WTC11 (cell line): ENCODE results near the gene HSPB6.

ENCODE experiments used
- ATF1 ChIP-seq: sonication (generic); formaldehyde crosslinking; IDR thresholded peaks from 2 replicates; pipeline ENCODE4 v1.8.1; 2023; ENCODE audit warnings: mild to moderate bottlenecking, moderate library complexity, missing genetic modification reagents
- ATF2 ChIP-seq: sonication (generic); formaldehyde crosslinking; IDR thresholded peaks from 2 replicates; pipeline ENCODE4 v1.8.1; 2022; ENCODE audit warnings: low read depth, missing genetic modification reagents, borderline replicate concordance
- CREB1 ChIP-seq: sonication (generic); formaldehyde crosslinking; IDR thresholded peaks from 2 replicates; pipeline ENCODE4 v1.8.0; 2023; ENCODE audit warnings: mild to moderate bottlenecking, missing genetic modification reagents
- ERG ChIP-seq: fragments of 250-450 bp; sonication (Bioruptor Pico); IDR thresholded peaks from 2 replicates; pipeline ENCODE4 v1.8.0; 2021; ENCODE audit warnings: mild to moderate bottlenecking
- KAT7 ChIP-seq: sonication (generic); formaldehyde crosslinking; IDR thresholded peaks from 2 replicates; pipeline ENCODE4 v1.8.1; 2023; ENCODE audit warnings: missing genetic modification reagents, mild to moderate bottlenecking, borderline replicate concordance
- MAX ChIP-seq: sonication (generic); formaldehyde crosslinking; IDR thresholded peaks from 2 replicates; pipeline ENCODE4 v1.8.0; 2022; ENCODE audit warnings: mild to moderate bottlenecking, missing genetic modification reagents
- NR2C2 ChIP-seq: sonication (generic); formaldehyde crosslinking; IDR thresholded peaks from 2 replicates; pipeline ENCODE4 v1.8.0; 2022; ENCODE audit warnings: mild to moderate bottlenecking, missing genetic modification reagents
- TF ChIP-seq, protein P1 (sequence below): fragments of 200-600 bp; IDR thresholded peaks from 2 replicates; pipeline ENCODE4 v1.8.0; 2022; ENCODE audit warnings: antibody characterized with exemption
- TF ChIP-seq, protein P2 (sequence below): sonication (generic); formaldehyde crosslinking; IDR thresholded peaks from 2 replicates; pipeline ENCODE4 v1.8.1; 2023; ENCODE audit warnings: mild to moderate bottlenecking, missing genetic modification reagents, moderate library complexity
- TF ChIP-seq, protein P3 (sequence below): sonication (generic); formaldehyde crosslinking; IDR thresholded peaks from 2 replicates; pipeline ENCODE4 v1.8.1; 2022; ENCODE audit warnings: mild to moderate bottlenecking, missing genetic modification reagents, moderate library complexity, borderline replicate concordance

- TF ChIP-seq, protein P1, sequence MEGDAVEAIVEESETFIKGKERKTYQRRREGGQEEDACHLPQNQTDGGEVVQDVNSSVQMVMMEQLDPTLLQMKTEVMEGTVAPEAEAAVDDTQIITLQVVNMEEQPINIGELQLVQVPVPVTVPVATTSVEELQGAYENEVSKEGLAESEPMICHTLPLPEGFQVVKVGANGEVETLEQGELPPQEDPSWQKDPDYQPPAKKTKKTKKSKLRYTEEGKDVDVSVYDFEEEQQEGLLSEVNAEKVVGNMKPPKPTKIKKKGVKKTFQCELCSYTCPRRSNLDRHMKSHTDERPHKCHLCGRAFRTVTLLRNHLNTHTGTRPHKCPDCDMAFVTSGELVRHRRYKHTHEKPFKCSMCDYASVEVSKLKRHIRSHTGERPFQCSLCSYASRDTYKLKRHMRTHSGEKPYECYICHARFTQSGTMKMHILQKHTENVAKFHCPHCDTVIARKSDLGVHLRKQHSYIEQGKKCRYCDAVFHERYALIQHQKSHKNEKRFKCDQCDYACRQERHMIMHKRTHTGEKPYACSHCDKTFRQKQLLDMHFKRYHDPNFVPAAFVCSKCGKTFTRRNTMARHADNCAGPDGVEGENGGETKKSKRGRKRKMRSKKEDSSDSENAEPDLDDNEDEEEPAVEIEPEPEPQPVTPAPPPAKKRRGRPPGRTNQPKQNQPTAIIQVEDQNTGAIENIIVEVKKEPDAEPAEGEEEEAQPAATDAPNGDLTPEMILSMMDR = no peak
- TF ChIP-seq CREB1 (CRISPR knock-in tag) (no peak), ERG (no peak), NR2C2 (CRISPR knock-in tag) (no peak), ATF2 (no peak), ATF1 (CRISPR knock-in tag) (no peak), MAX (no peak), KAT7 (CRISPR knock-in tag) (no peak)
- TF ChIP-seq, protein P2, sequence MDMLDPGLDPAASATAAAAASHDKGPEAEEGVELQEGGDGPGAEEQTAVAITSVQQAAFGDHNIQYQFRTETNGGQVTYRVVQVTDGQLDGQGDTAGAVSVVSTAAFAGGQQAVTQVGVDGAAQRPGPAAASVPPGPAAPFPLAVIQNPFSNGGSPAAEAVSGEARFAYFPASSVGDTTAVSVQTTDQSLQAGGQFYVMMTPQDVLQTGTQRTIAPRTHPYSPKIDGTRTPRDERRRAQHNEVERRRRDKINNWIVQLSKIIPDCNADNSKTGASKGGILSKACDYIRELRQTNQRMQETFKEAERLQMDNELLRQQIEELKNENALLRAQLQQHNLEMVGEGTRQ (CRISPR knock-in tag) = no peak
- TF ChIP-seq, protein P3, sequence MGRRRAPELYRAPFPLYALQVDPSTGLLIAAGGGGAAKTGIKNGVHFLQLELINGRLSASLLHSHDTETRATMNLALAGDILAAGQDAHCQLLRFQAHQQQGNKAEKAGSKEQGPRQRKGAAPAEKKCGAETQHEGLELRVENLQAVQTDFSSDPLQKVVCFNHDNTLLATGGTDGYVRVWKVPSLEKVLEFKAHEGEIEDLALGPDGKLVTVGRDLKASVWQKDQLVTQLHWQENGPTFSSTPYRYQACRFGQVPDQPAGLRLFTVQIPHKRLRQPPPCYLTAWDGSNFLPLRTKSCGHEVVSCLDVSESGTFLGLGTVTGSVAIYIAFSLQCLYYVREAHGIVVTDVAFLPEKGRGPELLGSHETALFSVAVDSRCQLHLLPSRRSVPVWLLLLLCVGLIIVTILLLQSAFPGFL = no peak
Observed at GRCh38 chr19:35720163-35720524, 36.7 kb downstream of the HSPB6 start.
